A549 (cell line): ENCODE results near the gene MVB12B. TPM values are rescaled to one million over a fixed set of nuclear protein-coding genes. Genes with fewer than 3 reads are reported as not detected.

Experiments used
- ATAC-seq, 2 experiments: fragments of 200-7000 bp in 1 of 2; fragments of >200 bp in 1 of 2; cut with Nextera tagmentation in 1 of 2; cut with Tn5 transposase in 1 of 2; 3 replicates each; pipeline versions ENCODE4 v1.8.0 to v1.9.1; 2018 to 2020; ENCODE audit warnings: mild to moderate bottlenecking in 1 of 2, moderate library complexity in 1 of 2
- CTCF ChIA-PET: fragments of 300-600 bp; sonication (Branson Sonifier 250); formaldehyde crosslinking; extraction: SDS; loops from one replicate; lab custom pipeline; 2021; ENCODE audit warnings: antibody characterized with exemption, inconsistent platforms; lab: Yijun Ruan, JAX
- POLR2A ChIA-PET: fragments of 350-600 bp; formaldehyde crosslinking; extraction: SDS; loops from one replicate; lab custom pipeline; 2021; ENCODE audit warnings: antibody characterized with exemption, inconsistent platforms; lab: Yijun Ruan, JAX
- DNase-seq, 2 experiments: peaks; one replicate each; pipeline versions ENCODE4 v3.0.0 to v3.0.0-alpha.2; 2011 to 2016; ENCODE audit warnings: low read depth in 1 of 2, low spot score in 1 of 2
- FAIRE-seq: peaks from 2 replicates; lab custom pipeline; 2011; peaks lifted over from hg19 to GRCh38; lab: Jason Lieb, UNC
- H3K27ac ChIP-seq, 2 experiments: fragments of >200 bp; sonication (Bioruptor Twin); formaldehyde crosslinking; 3 replicates each; pipeline ENCODE4 v1.5.1; 2016 to 2017
- H3K4me1 ChIP-seq: fragments of >200 bp; sonication (Bioruptor Twin); formaldehyde crosslinking; 3 replicates; pipeline ENCODE4 v1.6.1; 2016
- H3K4me2 ChIP-seq: fragments of >200 bp; sonication (Bioruptor Twin); formaldehyde crosslinking; 3 replicates; pipeline ENCODE4 v1.6.1; 2016
- H3K4me3 ChIP-seq: fragments of >200 bp; sonication (Bioruptor Twin); formaldehyde crosslinking; 3 replicates; pipeline ENCODE4 v1.5.1; 2016
- H3K9me3 ChIP-seq: fragments of >200 bp; sonication (Bioruptor Twin); formaldehyde crosslinking; 3 replicates; pipeline ENCODE4 v1.6.1; 2016
- BCL3 ChIP-seq: fragments of >200 bp; sonication (Bioruptor Twin); formaldehyde crosslinking; IDR thresholded peaks from 3 replicates; pipeline ENCODE4 v1.6.1; 2016
- BHLHE40 ChIP-seq: IDR thresholded peaks from 2 replicates; pipeline ENCODE4 v1.6.1; 2012; ENCODE audit warnings: low read depth, low read length, inconsistent platforms
- CBX2 ChIP-seq: fragments of 200-600 bp; sonication (generic); IDR thresholded peaks from 2 replicates; pipeline ENCODE4 v1.6.1; 2016; ENCODE audit warnings: low read depth, mild to moderate bottlenecking, borderline replicate concordance
- CEBPB ChIP-seq, 2 experiments: fragments of >200 bp in 1 of 2; sonication (Bioruptor Twin) in 1 of 2; formaldehyde crosslinking in 1 of 2; IDR thresholded peaks; 2 replicates each; pipeline ENCODE4 v1.6.1; 2012 to 2016
- CTCF ChIP-seq: fragments of >200 bp; sonication (Bioruptor Twin); formaldehyde crosslinking; IDR thresholded peaks from 3 replicates; pipeline ENCODE4 v1.5.1; 2016
- EHMT2 ChIP-seq: fragments of 200-600 bp; sonication (generic); IDR thresholded peaks from 2 replicates; pipeline ENCODE4 v1.6.1; 2016; ENCODE audit warnings: antibody characterized with exemption, low read depth, mild to moderate bottlenecking, moderate library complexity
- ELK1 ChIP-seq: fragments of 150-350 bp; IDR thresholded peaks from 2 replicates; pipeline ENCODE4 v1.6.1; 2014; ENCODE audit warnings: low read depth, mild to moderate bottlenecking, low read length
- FOSL2 ChIP-seq, 2 experiments: fragments of 450-650 bp in 1 of 2; fragments of >200 bp in 1 of 2; sonication (Bioruptor Twin) in 1 of 2; formaldehyde crosslinking; IDR thresholded peaks; 2 replicates each; pipeline versions ENCODE4 v1.5.0 to v1.6.1; 2016 to 2020; ENCODE audit warnings: mild to moderate bottlenecking in 1 of 2, moderate library complexity in 1 of 2
- FOXS1 ChIP-seq: fragments of 250-450 bp; sonication (Bioruptor Pico); IDR thresholded peaks from 2 replicates; pipeline ENCODE4 v1.5.0; 2020; ENCODE audit warnings: mild to moderate bottlenecking, moderate library complexity
- GATA3 ChIP-seq: IDR thresholded peaks from 2 replicates; pipeline ENCODE4 v1.6.1; 2012; ENCODE audit warnings: borderline replicate concordance
- HES2 ChIP-seq: fragments of >200 bp; sonication (Bioruptor Twin); formaldehyde crosslinking; IDR thresholded peaks from 2 replicates; pipeline ENCODE4 v1.6.1; 2016
- HMGXB4 ChIP-seq: fragments of 250-450 bp; sonication (Bioruptor Pico); IDR thresholded peaks from 2 replicates; pipeline ENCODE4 v1.5.0; 2021; ENCODE audit warnings: mild to moderate bottlenecking, moderate library complexity, borderline replicate concordance
- JUNB ChIP-seq: fragments of >200 bp; sonication (Bioruptor Twin); formaldehyde crosslinking; IDR thresholded peaks from 2 replicates; pipeline ENCODE4 v1.6.1; 2016
- KDM1A ChIP-seq: fragments of 200-600 bp; sonication (generic); IDR thresholded peaks from 2 replicates; pipeline ENCODE4 v1.6.1; 2016; ENCODE audit warnings: low read depth, mild to moderate bottlenecking
- NFE2L2 ChIP-seq: fragments of 150-350 bp; conservative IDR thresholded peaks from 2 replicates; pipeline ENCODE4 v1.6.1; 2014; ENCODE audit warnings: low read length
- PHF8 ChIP-seq: fragments of 200-600 bp; sonication (generic); IDR thresholded peaks from 2 replicates; pipeline ENCODE4 v1.6.1; 2016; ENCODE audit warnings: low read depth, mild to moderate bottlenecking, antibody characterized with exemption, moderate library complexity, borderline replicate concordance
- POLR2AphosphoS2 ChIP-seq: conservative IDR thresholded peaks from 2 replicates; pipeline ENCODE4 v1.6.1; 2012; ENCODE audit warnings: low read length, improper control_type of control experiment, inconsistent platforms
- TP53 ChIP-seq: fragments of 250-450 bp; sonication (Bioruptor Pico); IDR thresholded peaks from 2 replicates; pipeline ENCODE4 v1.5.0; 2021; ENCODE audit warnings: mild to moderate bottlenecking, moderate library complexity
- ZC3H11A ChIP-seq: fragments of 450-650 bp; IDR thresholded peaks from 2 replicates; pipeline ENCODE4 v1.6.1; 2014; ENCODE audit warnings: antibody characterized with exemption, mild to moderate bottlenecking
- ZNF302 ChIP-seq: fragments of 250-450 bp; sonication (Bioruptor Pico); IDR thresholded peaks from 2 replicates; pipeline ENCODE4 v1.9.0; 2021; ENCODE audit warnings: inconsistent platforms, mild to moderate bottlenecking, moderate library complexity
- WGBS: methylation state at CpG from one replicate; pipeline ENCODE4 v1.1.6; 2017; ENCODE audit errors: missing lambda C conversion rate; 5-methylcytosine and 5-hydroxymethylcytosine counted together
- polyA plus RNA-seq, 4 experiments: library from polyadenylated mRNA; depleted of rRNA in 3 of 4; stranded (reverse); fragments of >200 nt; fragmentation: RNase III in 1 of 4; extraction: RNeasy Plus Mini Kit Qiagen cat#74134 plus additional on column Dnase treatment in 1 of 4; gene quantifications; 2 replicates in 3 of 4; 3 replicates in 1 of 4; pipeline ENCODE4 v1.2.3, GENCODE V29; 2011 to 2017

MVB12B gene
- polyA plus RNA-seq, 2 of the 4 experiments (the other 2 are of a cell fraction), result 4.6 to 5.9 TPM

GRCh38 chr9:126432659-126433058, 106.0 kb downstream of the MVB12B start (continued):
- TF ChIP-seq HMGXB4 (CRISPR knock-in tag) (no peak), TP53 (no peak), PHF8 (no peak), ELK1 (no peak), CBX2 (no peak), ZC3H11A (no peak)

- no peaks in the 10 kb centered on the region for H3K4me1 ChIP-seq
- no peak overlapping the region for H3K4me2 ChIP-seq
- H3K4me3 ChIP-seq, result no peak overlapping the region
- no peaks in the 10 kb centered on the region for H3K9me3 ChIP-seq
- ATAC-seq (no peak), FAIRE-seq (no peak)
- TF ChIP-seq HES2 (no peak), ZNF302 (CRISPR knock-in tag) (no peak), ZC3H11A (no peak), BCL3 (no peak), JUNB (no peak), BHLHE40 (no peak), KDM1A (no peak), CTCF (no peak), CEBPB (IDR thresholded peaks at IDR 0.05) (no peak), FOXS1 (CRISPR knock-in tag) (no peak), CBX2 (no peak), PHF8 (no peak), EHMT2 (no peak), POLR2AphosphoS2 (no peak), FOSL2 (IDR thresholded peaks at IDR 0.05) (no peak), FOSL2 (CRISPR knock-in tag; IDR thresholded peaks at IDR 0.05) (no peak), GATA3 (no peak), NFE2L2 (no peak), HMGXB4 (CRISPR knock-in tag) (no peak)
- TF ChIP-seq, all 56 proteins: peak for 0
- CTCF ChIA-PET, result interaction anchor here (0.9 to 3.3 kb wide), 4 partner anchors 37 to 133 kb away, joined by 3 to 14 read pairs (median 6); no protein-coding TSS in a partner anchor
- POLR2A ChIA-PET, result interaction anchor here (0.7 kb wide), 2 partner anchors 21 to 731 kb away, joined by 5 read pairs; no protein-coding TSS in a partner anchor
- no peak overlapping the region for H3K27ac ChIP-seq
- 92% methylated on average over 2 of the region's 2 CpGs for WGBS
- no peak for DNase-seq
Observed at GRCh38 chr9:126435105-126435504, 108.5 kb downstream of the MVB12B start.
